Common myeloid progenitor, CD34-positive (primary cell): ENCODE measurements around the gene OR5D14.

ENCODE experiments used
- CTCF ChIA-PET: fragments of 350-600 bp; sonication (Branson Sonifier 250); formaldehyde crosslinking; loops from one replicate; lab custom pipeline; 2021; ENCODE audit warnings: antibody characterized with exemption; lab: Charles Lee
- POLR2A ChIA-PET: fragments of 350-600 bp; sonication (Branson Sonifier 250); formaldehyde crosslinking; loops from one replicate; lab custom pipeline; 2021; ENCODE audit warnings: antibody characterized with exemption; lab: Charles Lee
- DNase-seq, 3 donors: peaks; one replicate each; pipeline versions ENCODE4 v3.0.0 to v3.0.0-alpha.2; 2013
- H3K27ac ChIP-seq, 2 experiments: 1 replicate in 1 of 2; 2 replicates in 1 of 2; pipeline ENCODE4 v1.7.0; 2013; ENCODE audit warnings: inconsistent platforms in 2 of 2, low read length in 2 of 2, mild to moderate bottlenecking in 2 of 2, low read depth in 1 of 2, moderate library complexity in 1 of 2; ENCODE audit not compliant: severe bottlenecking in 2 of 2, insufficient read depth in 1 of 2, poor library complexity in 1 of 2
- H3K27me3 ChIP-seq, 5 experiments: replicated peaks in 2 of 5; 1 replicate in 3 of 5; 2 replicates in 2 of 5; pipeline versions ENCODE4 v1.6.1 to v1.7.0; 2013; ENCODE audit warnings: low read length in 4 of 5, mild to moderate bottlenecking in 2 of 5, moderate library complexity in 2 of 5, inconsistent platforms in 1 of 5; ENCODE audit not compliant: insufficient read depth in 5 of 5, control insufficient read depth in 4 of 5
- H3K36me3 ChIP-seq, 4 experiments: 1 replicate in 2 of 4; 2 replicates in 2 of 4; pipeline versions ENCODE4 v1.6.1 to v1.7.0; 2013; ENCODE audit warnings: low read length in 3 of 4, control low read depth in 1 of 4, mild to moderate bottlenecking in 1 of 4; ENCODE audit not compliant: control insufficient read depth in 4 of 4, insufficient read depth in 4 of 4
- H3K4me1 ChIP-seq, 4 experiments: 1 replicate in 3 of 4; 2 replicates in 1 of 4; pipeline versions ENCODE4 v1.6.1 to v1.7.1; 2013; ENCODE audit warnings: low read length in 3 of 4, mild to moderate bottlenecking in 3 of 4, control low read depth in 1 of 4, inconsistent platforms in 1 of 4, moderate library complexity in 1 of 4; ENCODE audit not compliant: control insufficient read depth in 4 of 4, insufficient read depth in 4 of 4; ENCODE audit errors: control extremely low read depth in 1 of 4
- H3K4me3 ChIP-seq, 7 experiments: 1 replicate in 4 of 7; 2 replicates in 3 of 7; pipeline versions ENCODE4 v1.5.1 to v1.7.0; 2013; ENCODE audit warnings: mild to moderate bottlenecking in 7 of 7, low read length in 6 of 7, moderate library complexity in 6 of 7, inconsistent platforms in 2 of 7, low read depth in 2 of 7, control low read depth in 1 of 7; ENCODE audit not compliant: insufficient read depth in 4 of 7, control insufficient read depth in 1 of 7; ENCODE audit errors: extremely low read depth in 1 of 7
- H3K9me3 ChIP-seq, 5 experiments: 1 replicate in 4 of 5; 2 replicates in 1 of 5; pipeline versions ENCODE4 v1.6.1 to v1.7.1; 2013; ENCODE audit warnings: low read length in 4 of 5, mild to moderate bottlenecking in 2 of 5, inconsistent platforms in 1 of 5, low read depth in 1 of 5, moderate library complexity in 1 of 5; ENCODE audit not compliant: control insufficient read depth in 4 of 5, insufficient read depth in 2 of 5; ENCODE audit errors: control extremely low read depth in 1 of 5
- WGBS: methylation state at CpG from one replicate; pipeline ENCODE4 v1.1.5; 2013; ENCODE audit not compliant: insufficient coverage; 5-methylcytosine and 5-hydroxymethylcytosine counted together

The OR5D14 gene

DNA sequence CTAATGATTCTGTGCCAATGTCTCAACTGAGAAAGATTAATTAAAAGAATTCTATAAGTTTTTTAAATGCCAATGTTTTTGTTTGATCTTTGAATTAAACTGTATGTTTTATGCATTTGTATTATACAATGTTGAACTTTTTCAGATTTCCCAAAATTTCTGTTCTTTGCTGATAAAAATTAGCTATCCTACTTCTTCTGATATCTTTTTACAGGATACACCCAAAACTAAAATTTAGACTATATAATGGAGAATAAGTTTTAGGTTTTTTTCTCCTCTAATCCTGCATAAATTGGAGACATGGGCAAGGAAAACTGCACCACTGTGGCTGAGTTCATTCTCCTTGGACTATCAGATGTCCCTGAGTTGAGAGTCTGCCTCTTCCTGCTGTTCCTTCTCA lies 31.6 kb downstream of the OR5D14 start, which contains the start of gene OR5L2:
Gene OR5L2, plus strand, starts transcription at position 301 of the 400 bp plus-strand sequence. Its CDS starts 0 bp downstream, at position 301.
- H3K9me3 ChIP-seq, result no peaks in the 10 kb centered on the region
- ChIA-PET CTCF (interaction anchor here (0.6 kb wide), 1 partner anchor 653 kb away, joined by 3 read pairs; no protein-coding TSS in a partner anchor), POLR2A (no interaction called here)
- DNase-seq, result no peak
- no peaks in the 10 kb centered on the region for H3K36me3 ChIP-seq
- no peak within 1 kb of the TSS for H3K27ac ChIP-seq
- H3K27me3 ChIP-seq, result no peaks in the 10 kb centered on the region
- no peak within 1 kb of the TSS for H3K4me3 ChIP-seq
- H3K4me1 ChIP-seq, result no peaks in the 10 kb centered on the region

- Histone ChIP-seq H3K27me3 (no peaks in the 10 kb centered on the region), H3K27ac (no peak within 1 kb of the TSS), H3K4me3 (no peak within 1 kb of the TSS), H3K4me1 (no peaks in the 10 kb centered on the region), H3K9me3 (peaks cover 0 to 8% (median 0%) of the 10 kb centered on the region in 5 experiments), H3K36me3 (no peaks in the 10 kb centered on the region)
- no peak for DNase-seq
- ChIA-PET CTCF (no interaction called here), POLR2A (no interaction called here)
- 11% methylated on average over 3 of the region's 3 CpGs for WGBS
Observed at GRCh38 chr11:55838452-55838851, 43.1 kb downstream of the OR5D14 start, which contains the start of gene OR5D16. Gene OR5D16, plus strand, starts transcription at chr11:55838752. Its CDS starts 0 bp downstream, at chr11:55838752.
